HG02884 (cell line): Measurements from ENCODE around the gene CYFIP2.
"Not testable (repeated sequence)": the region's sequence is repeated elsewhere in the genome, so short reads cannot be mapped to it uniquely, and the experiment has no call there.

Experiments
- ATAC-seq: cut with Tn5 transposase; IDR thresholded peaks from one replicate; pipeline ENCODE4 v1.9.1; 2021; ENCODE audit warnings: mild to moderate bottlenecking, moderate library complexity; ENCODE audit not compliant: unreplicated experiment

The CYFIP2 gene

DNA sequence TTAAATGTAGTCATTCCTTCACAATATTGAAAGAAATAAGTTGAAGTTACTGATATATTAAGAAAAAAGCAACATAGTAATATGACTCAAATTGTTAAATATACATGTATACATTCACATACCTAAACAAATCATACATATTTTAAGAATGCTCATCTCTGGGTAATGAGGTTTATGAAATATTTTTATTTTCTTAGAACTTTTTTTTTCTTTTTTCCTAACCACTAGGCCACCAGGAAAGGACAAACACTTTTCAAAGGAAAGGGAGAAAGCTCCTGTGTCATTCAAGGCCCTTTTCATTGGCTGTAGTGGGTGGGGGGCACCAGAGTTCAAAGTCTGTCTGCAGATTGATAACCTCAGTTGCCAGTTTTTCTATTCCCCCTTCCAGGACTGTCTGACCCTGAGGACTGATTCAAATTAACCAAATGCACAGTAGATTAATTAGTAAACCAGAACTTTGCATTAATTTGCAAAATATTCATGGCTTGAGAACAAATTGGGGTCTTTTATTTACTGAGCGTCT, 121.2 kb downstream of the CYFIP2 start:
- ATAC-seq: no peak

DNA sequence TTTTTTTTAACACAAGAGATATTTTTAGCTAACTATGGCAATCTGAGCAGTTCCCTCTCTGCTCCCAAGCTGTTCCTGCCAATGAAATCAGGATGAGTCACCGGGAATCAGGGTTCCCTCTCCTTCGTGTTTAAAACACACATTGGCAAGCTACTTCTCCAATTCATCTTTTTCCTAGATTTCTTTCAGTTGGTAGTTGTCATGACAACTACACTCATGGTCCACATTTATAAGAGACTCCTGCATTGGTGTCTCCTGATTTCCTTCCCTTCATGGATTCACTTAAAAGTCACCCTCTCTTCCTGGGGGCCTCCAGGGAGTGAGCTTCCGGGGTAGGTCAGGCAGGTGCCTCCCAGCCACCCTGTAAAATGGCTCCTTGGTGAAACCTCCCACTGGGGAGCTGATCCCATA, 121.8 kb downstream of the CYFIP2 start:
- no peak for ATAC-seq

DNA sequence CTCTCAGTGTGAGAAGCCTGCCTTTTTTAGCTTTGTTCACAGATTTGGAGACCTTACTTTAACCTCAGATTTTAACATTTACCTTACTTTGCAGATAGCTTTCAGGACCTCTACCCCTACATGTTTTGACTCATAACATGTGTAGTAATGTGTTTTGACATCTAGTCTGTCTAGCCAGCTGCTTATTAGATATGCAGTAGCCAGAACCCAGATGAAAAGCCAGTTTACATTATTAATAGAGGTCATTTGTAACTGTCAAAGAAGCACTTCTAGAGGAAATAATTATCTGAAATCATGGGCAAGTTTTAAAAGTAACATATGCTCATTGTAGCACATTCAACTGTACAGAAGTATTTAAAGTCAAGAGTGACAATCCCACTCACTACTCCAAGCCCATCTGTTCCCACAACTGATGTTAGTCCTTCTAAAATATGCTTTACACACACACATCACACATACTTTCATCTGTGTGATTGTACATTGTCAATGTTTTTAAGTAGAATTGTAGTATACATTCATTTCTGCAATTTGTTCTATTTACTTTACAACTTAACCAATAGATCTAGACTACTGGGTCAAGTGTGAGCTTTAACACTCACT, 122.3 kb downstream of the CYFIP2 start:
- no peak for ATAC-seq

DNA sequence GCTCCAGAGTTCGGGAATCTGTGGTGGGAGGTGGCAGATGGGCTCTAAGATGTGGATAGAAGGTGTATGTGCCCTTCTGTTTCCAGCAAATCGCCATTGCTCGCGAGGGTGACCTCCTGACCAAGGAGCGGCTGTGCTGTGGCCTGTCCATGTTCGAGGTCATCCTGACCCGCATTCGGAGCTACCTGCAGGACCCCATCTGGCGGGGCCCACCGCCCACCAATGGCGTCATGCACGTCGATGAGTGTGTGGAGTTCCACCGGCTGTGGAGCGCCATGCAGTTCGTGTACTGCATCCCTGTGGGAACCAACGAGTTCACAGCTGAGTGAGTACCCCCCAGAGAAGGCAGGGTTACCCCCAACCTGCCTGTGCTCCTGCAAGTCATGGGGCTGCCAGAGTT, 123.2 kb downstream of the CYFIP2 start:
- ATAC-seq: no peak

DNA sequence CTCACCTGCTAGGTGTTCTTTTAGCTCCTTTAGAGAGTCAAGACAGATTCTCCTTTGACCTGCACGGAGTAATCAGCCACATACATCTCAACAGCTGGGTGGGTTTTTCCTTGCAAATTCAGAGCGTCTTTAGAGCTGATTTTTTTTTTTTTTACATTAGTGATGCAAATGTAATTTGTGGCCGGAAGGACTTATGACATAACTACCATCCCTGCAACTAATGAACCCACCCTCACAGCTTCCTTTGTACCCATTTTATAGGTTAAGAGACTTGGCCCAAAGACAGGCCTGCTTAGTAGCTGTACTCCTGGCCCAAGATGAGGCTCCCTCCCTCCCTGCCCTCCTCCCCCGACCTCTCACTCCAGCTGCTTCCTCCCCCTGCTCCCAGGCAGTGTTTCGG, 124.2 kb downstream of the CYFIP2 start:
- ATAC-seq: no peak

DNA sequence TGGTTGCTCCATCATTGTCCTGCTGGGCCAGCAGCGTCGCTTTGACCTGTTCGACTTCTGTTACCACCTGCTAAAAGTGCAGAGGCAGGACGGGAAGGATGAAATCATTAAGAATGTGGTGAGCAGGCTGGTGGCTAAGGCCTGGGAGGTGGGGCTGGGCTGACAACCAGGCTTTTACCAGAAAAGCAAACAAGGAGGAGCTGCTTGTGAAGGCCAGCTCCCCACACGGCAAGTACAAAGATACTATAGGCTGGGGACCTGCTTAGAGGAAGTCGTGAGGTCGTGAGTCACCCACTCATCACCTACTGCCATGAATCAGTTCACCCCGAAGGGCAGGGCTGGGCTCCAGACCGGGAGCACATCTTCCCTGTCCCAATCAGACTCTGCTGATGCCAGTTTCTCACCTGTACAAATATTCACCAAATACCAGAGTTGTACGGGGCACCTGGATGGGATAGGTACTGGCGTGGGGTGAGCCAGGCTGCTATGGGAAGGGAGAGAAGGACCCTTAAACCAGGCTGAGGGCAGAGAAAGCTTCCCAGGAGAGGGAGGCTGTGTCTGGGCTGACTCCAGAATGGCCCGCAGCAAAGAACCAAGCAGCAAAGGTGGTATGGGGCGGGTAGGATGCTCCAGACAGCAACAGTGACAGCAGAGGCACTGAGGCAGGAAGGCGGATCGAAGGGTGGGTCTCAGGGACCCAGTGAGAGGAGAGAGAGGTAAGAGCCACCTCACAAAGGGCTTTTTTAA, 124.8 kb downstream of the CYFIP2 start:
- no peak for ATAC-seq

DNA sequence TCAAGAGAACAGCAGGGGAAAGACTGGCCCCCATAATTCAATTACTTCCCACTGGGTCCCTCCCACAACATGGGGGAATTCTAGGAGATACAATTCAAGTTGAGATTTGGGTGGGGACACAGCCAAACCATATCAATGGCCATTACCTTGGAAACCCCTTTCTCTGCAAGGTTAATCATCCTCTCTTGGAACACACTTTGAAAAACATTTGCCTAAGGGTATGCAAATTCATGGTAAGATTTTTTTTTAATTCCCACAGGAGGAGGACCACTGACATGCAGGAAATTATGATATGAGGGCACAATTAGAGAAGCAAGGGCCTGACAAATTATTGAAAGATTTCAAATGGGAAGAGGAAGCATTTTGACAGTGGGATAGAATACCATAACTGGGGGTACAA, 132.4 kb downstream of the CYFIP2 start:
- ATAC-seq: no peak

DNA sequence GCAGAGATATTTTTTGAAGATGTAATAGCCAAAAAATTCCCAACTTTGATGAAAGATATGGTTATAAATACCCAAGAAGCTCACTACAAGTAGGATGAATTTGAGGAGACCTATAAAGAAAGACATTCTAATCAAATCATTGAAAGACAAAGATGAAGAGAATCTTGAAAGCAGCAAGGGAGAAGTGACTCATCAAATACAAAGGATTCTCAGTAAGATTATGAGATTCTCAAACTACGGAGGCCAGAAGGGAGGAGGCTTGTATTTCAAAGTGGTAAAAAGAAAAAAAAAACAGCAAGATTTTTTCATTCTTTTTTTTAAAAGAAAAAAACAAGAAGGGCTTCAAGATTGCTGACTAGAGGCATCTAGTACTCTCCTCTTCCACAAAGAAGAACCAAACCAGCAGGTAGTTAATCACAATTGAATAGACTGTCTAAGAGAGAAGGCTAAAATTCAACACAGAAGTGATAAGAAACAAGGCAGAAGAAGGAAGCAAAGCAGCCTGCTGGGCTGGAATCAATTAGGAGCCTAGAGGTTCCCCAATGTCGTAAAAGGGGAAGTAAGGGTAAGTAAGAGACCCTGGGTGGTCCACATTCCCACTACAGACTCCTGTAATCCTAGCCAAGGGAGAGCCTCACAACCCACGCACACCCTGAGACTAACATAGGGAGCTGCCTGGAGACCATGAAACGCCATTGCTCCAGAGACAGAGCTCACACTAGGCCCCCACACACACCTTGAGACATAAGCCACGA, 135.0 kb downstream of the CYFIP2 start:
- no peak for ATAC-seq

DNA sequence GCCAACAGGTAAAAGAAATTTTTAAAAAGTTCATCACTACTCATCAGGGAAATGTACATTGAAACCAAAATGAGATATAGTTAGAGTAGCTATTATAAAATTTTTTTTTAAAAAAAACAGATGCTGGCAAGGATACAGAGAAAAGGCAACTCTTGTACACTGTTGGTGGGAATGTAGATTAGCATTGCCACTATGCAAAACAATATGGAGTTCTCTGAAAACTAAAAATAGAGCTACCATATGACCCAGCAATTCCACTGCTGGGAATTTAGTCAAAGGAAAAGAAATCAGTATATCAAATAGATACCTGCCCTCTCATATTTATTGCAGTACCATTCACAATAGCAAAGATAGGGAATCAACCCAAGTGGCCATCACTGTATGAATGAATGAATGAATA, 149.9 kb downstream of the CYFIP2 start:
- ATAC-seq: no peak

DNA sequence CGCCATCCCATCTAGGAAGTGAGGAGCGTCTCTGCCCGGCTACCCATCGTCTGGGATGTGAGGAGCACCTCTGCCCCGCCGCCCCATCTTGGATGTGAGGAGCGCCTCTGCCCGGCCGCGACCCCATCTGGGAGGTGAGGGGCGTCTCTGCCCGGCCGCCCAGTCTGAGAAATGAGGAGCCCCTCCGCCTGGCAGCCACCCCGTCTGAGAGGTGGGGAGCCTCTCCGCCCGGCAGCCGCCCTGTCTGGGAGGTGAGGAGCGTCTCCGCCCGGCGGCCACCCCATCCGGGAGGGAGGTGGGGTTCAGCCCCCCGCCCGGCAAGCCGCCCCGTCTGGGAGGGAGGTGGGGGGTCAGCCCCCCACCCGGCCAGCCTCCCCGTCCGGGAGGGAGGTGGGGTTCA, 153.6 kb downstream of the CYFIP2 start:
- not testable (repeated sequence) for ATAC-seq

DNA sequence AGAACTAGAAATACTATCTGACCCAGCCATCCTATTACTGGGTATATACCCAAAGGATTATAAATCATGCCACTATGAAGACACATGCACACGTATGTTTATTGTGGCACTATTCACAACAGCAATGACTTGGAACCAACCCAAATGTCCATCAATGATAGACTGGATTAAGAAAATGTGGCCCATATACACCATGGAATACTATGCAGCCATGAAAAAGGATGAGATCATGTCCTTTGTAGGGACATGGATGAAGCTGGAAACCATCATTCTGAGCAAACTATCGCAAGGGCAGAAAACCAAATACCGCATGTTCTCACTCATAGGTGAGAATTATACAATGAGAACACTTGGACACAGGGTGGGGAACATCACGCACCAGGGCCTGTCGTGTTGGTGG, 164.0 kb downstream of the CYFIP2 start:
- not testable (repeated sequence) for ATAC-seq

DNA sequence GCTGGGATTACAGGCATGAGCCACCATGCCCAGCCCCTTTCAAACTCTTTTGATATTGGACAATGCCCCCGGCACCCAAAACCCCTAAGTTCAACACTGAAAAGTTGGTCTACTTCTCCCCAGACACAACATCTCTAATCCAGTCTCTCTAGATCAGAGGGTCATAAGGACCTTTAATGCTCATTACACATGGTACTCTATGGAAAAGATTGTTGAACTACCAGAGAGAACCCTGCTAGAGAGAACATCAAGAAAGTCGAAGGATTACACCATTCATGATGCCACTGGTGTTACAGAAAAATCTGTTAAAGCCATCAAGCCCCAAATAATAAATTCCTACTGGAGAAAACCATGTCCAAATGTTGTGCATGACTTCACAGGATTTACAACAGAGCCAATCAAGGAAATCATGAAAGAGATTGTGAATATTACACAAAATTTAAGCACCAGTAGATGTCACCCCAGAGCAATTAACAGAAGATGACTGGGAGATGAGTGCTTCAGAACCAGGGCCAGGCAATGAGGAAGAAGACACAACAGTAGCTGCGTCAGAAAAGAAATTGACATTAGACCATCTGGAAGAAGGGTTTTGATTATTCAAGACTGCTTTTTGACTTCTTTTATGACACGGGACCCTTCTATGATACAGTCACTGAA, 165.7 kb downstream of the CYFIP2 start:
- ATAC-seq: peak; percentile 81

DNA sequence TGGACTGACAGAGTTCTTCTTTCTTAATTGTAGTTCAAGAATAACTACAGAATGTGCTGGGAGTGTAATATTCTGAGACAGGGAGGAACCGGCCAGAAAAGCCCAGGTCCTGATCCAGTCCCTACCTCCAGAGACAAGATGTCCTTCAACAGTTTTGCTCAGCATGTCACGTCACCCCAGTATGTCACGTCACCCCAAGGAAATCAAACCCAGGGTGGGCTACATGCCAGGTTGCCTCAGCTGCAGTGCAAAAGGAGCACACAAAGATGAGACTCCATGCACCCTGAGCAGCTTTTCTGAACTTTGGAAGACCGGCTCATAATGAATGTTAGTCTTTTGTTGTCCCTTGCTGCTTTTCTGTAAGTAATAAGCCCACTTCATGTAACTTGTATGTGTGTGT, 168.2 kb downstream of the CYFIP2 start:
- ATAC-seq: no peak

DNA sequence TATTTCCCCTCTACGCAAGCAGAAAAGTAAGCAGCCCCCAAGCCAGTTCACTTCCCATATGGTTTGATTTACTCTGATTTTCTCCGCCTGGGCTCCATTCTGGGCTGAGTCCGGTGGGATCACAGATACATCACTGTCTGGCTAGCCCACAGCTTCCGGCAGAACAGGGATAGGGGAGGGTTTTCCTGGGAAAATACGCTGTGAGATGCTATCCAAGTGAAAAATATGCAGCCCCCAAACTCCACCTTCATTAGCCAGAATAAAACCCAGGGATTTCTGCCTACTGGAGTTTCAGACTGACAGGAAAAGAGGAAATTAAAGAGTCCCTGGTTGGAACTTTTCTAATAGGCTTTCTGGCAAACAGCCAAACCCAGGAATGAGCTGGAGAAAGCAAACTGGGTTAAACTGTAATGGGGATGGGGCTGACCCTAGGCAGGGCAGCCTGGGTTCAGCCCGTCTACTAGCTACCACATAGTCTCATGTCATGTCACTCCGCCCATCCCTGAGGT, 177.2 kb downstream of the CYFIP2 start:
- ATAC-seq: no peak

DNA sequence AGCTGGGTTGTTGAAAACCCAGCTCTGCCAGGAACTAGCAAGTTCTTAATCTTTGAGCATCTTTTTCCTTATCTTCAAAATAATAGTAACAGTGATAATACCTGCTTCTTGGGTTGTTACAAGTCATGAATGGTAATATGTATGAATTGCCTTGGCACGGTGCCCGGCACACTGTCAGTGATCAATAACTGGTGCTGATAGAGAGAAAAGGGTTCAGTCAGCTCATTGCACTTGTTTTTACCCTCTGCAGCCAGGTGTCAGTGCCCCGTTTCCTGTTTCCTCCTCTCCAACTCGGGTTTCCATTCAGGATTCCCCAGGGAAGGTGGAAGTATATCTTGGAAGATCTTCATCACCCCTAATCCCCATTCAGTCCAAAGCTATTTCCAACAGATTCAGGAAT, 178.3 kb downstream of the CYFIP2 start:
- ATAC-seq: no peak
